ENCODE measurements around the gene MED8. TPM values are rescaled to one million over a fixed set of nuclear protein-coding genes. Genes with fewer than 3 reads are reported as not detected.
A peak's percentile ranks its signal among the peaks of the same experiment; 100 is the strongest.

Gene MED8
- total and polyA plus RNA-seq, 5 donors from 2014 or later = 18.4 to 51.3 (median 45.9) TPM

GRCh38 chr1:43348343-43348808 lies 41.2 kb downstream of the MED8 start:
- Mint-ChIP-seq H3K27me3 (peaks cover 6% of the 10 kb centered on the region), H3K36me3 (peaks cover 4% of the 10 kb centered on the region), H3K27ac (peak overlapping the region in 1 of 3 donors; percentile 80), H3K4me1 (peaks cover 0 to 21% (median 7%) of the 10 kb centered on the region in 4 donors), H3K4me3 (peak overlapping the region; percentile 2 to 76 (median 50)), H3K9me3 (no peaks in the 10 kb centered on the region)
- no peak for ATAC-seq (ENCODE audit: low read depth in 2 of 2)
- peak overlapping the region; percentile 74 for H3K27ac ChIP-seq (ENCODE audit: insufficient read depth, low read length, poor library complexity, severe bottlenecking)
- H3K4me1 ChIP-seq (ENCODE audit: control insufficient read depth, insufficient read depth, low read length, poor library complexity, severe bottlenecking) = no peaks in the 10 kb centered on the region
- DNase-seq = no peak
- no peaks in the 10 kb centered on the region for H3K36me3 ChIP-seq (ENCODE audit: control insufficient read depth, insufficient read depth, low read length)
- H3K27me3 ChIP-seq (ENCODE audit: control insufficient read depth, insufficient read depth, low read length) = no peaks in the 10 kb centered on the region
- no peaks in the 10 kb centered on the region for H3K9me3 ChIP-seq (ENCODE audit: control insufficient read depth in 2 of 2, low read length in 2 of 2)
- H3K4me3 ChIP-seq (ENCODE audit: low read depth, low read length) = no peak overlapping the region

- ATAC-seq (ENCODE audit: low read depth in 2 of 2) = no peak
These were observed 43.0 kb downstream of the MED8 start for GRCh38 chr1:43346636-43347035.

GRCh38 chr1:43345120-43345519 lies 44.5 kb downstream of the MED8 start:
- Mint-ChIP-seq H3K36me3 (peaks cover 4% of the 10 kb centered on the region), H3K9me3 (no peaks in the 10 kb centered on the region), H3K27ac (no peak overlapping the region), H3K4me3 (no peak overlapping the region), H3K27me3 (peaks cover 6% of the 10 kb centered on the region), H3K4me1 (peaks cover 0 to 20% (median 2%) of the 10 kb centered on the region in 4 donors)
- Histone ChIP-seq H3K36me3 (ENCODE audit: control insufficient read depth, insufficient read depth, low read length) (no peaks in the 10 kb centered on the region), H3K27ac (ENCODE audit: insufficient read depth, low read length, poor library complexity, severe bottlenecking) (no peak overlapping the region), H3K4me1 (ENCODE audit: control insufficient read depth, insufficient read depth, low read length, poor library complexity, severe bottlenecking) (no peaks in the 10 kb centered on the region), H3K9me3 (ENCODE audit: control insufficient read depth in 2 of 2, low read length in 2 of 2) (no peaks in the 10 kb centered on the region), H3K4me3 (ENCODE audit: low read depth, low read length) (no peak overlapping the region), H3K27me3 (ENCODE audit: control insufficient read depth, insufficient read depth, low read length) (no peaks in the 10 kb centered on the region)
- DNase-seq (no peak), ATAC-seq (ENCODE audit: low read depth in 2 of 2) (no peak)

More at GRCh38 chr1:43346636-43347035, 43.0 kb downstream of the MED8 start:
- Histone ChIP-seq H3K4me3 (ENCODE audit: low read depth, low read length) (no peak overlapping the region), H3K4me1 (ENCODE audit: control insufficient read depth, insufficient read depth, low read length, poor library complexity, severe bottlenecking) (no peaks in the 10 kb centered on the region), H3K36me3 (ENCODE audit: control insufficient read depth, insufficient read depth, low read length) (no peaks in the 10 kb centered on the region), H3K27ac (ENCODE audit: insufficient read depth, low read length, poor library complexity, severe bottlenecking) (no peak overlapping the region), H3K27me3 (ENCODE audit: control insufficient read depth, insufficient read depth, low read length) (no peaks in the 10 kb centered on the region), H3K9me3 (ENCODE audit: control insufficient read depth in 2 of 2, low read length in 2 of 2) (no peaks in the 10 kb centered on the region)
- Mint-ChIP-seq H3K27ac (no peak overlapping the region), H3K4me1 (peaks cover 0 to 21% (median 4%) of the 10 kb centered on the region in 4 donors), H3K36me3 (peaks cover 4% of the 10 kb centered on the region), H3K4me3 (no peak overlapping the region), H3K27me3 (peaks cover 6% of the 10 kb centered on the region), H3K9me3 (no peaks in the 10 kb centered on the region)
- no peak for DNase-seq

GRCh38 chr1:43344267-43344850 lies 45.2 kb downstream of the MED8 start:
- Mint-ChIP-seq H3K36me3 (peaks cover 4% of the 10 kb centered on the region), H3K4me1 (peaks cover 0 to 13% (median under 1%) of the 10 kb centered on the region in 4 donors), H3K4me3 (no peak overlapping the region), H3K9me3 (no peaks in the 10 kb centered on the region), H3K27me3 (peaks cover 6% of the 10 kb centered on the region), H3K27ac (no peak overlapping the region)
- Histone ChIP-seq H3K4me3 (ENCODE audit: low read depth, low read length) (no peak overlapping the region), H3K27me3 (ENCODE audit: control insufficient read depth, insufficient read depth, low read length) (no peaks in the 10 kb centered on the region), H3K27ac (ENCODE audit: insufficient read depth, low read length, poor library complexity, severe bottlenecking) (no peak overlapping the region), H3K9me3 (ENCODE audit: control insufficient read depth in 2 of 2, low read length in 2 of 2) (no peaks in the 10 kb centered on the region), H3K4me1 (ENCODE audit: control insufficient read depth, insufficient read depth, low read length, poor library complexity, severe bottlenecking) (no peaks in the 10 kb centered on the region), H3K36me3 (ENCODE audit: control insufficient read depth, insufficient read depth, low read length) (no peaks in the 10 kb centered on the region)
- ATAC-seq (ENCODE audit: low read depth in 2 of 2) (no peak), DNase-seq (no peak)

GRCh38 chr1:43340559-43340958 lies 49.0 kb downstream of the MED8 start:
- Mint-ChIP-seq H3K4me1 (no peaks in the 10 kb centered on the region), H3K27me3 (peaks cover 7% of the 10 kb centered on the region), H3K27ac (peak overlapping the region in 1 of 3 donors; percentile 27), H3K9me3 (no peaks in the 10 kb centered on the region), H3K4me3 (no peak overlapping the region), H3K36me3 (peaks cover 4% of the 10 kb centered on the region)
- Histone ChIP-seq H3K27me3 (ENCODE audit: control insufficient read depth, insufficient read depth, low read length) (no peaks in the 10 kb centered on the region), H3K36me3 (ENCODE audit: control insufficient read depth, insufficient read depth, low read length) (no peaks in the 10 kb centered on the region), H3K9me3 (ENCODE audit: control insufficient read depth in 2 of 2, low read length in 2 of 2) (no peaks in the 10 kb centered on the region), H3K27ac (ENCODE audit: insufficient read depth, low read length, poor library complexity, severe bottlenecking) (no peak overlapping the region), H3K4me1 (ENCODE audit: control insufficient read depth, insufficient read depth, low read length, poor library complexity, severe bottlenecking) (no peaks in the 10 kb centered on the region), H3K4me3 (ENCODE audit: low read depth, low read length) (no peak overlapping the region)
- ATAC-seq (ENCODE audit: low read depth in 2 of 2) = no peak
- no peak for DNase-seq

- ATAC-seq (ENCODE audit: low read depth in 2 of 2) (no peak), DNase-seq (no peak)
- H3K4me1 Mint-ChIP-seq = no peaks in the 10 kb centered on the region
- H3K27me3 ChIP-seq (ENCODE audit: control insufficient read depth, insufficient read depth, low read length) = no peaks in the 10 kb centered on the region
- H3K4me1 ChIP-seq (ENCODE audit: control insufficient read depth, insufficient read depth, low read length, poor library complexity, severe bottlenecking) = no peaks in the 10 kb centered on the region
- no peaks in the 10 kb centered on the region for H3K9me3 ChIP-seq (ENCODE audit: control insufficient read depth in 2 of 2, low read length in 2 of 2)
- no peak overlapping the region for H3K27ac Mint-ChIP-seq
- H3K4me3 Mint-ChIP-seq = no peak overlapping the region
- H3K27ac ChIP-seq (ENCODE audit: insufficient read depth, low read length, poor library complexity, severe bottlenecking) = no peak overlapping the region
- no peaks in the 10 kb centered on the region for H3K9me3 Mint-ChIP-seq
- H3K36me3 Mint-ChIP-seq = peaks cover 4% of the 10 kb centered on the region
- H3K27me3 Mint-ChIP-seq = peaks cover 7% of the 10 kb centered on the region
- H3K36me3 ChIP-seq (ENCODE audit: control insufficient read depth, insufficient read depth, low read length) = no peaks in the 10 kb centered on the region
- no peak overlapping the region for H3K4me3 ChIP-seq (ENCODE audit: low read depth, low read length)
These were observed 49.9 kb downstream of the MED8 start for GRCh38 chr1:43339584-43340232.

GRCh38 chr1:43338001-43338400 lies 51.6 kb downstream of the MED8 start:
- H3K27me3 Mint-ChIP-seq = peaks cover 7% of the 10 kb centered on the region
- Histone ChIP-seq H3K9me3 (ENCODE audit: control insufficient read depth in 2 of 2, low read length in 2 of 2) (no peaks in the 10 kb centered on the region), H3K4me3 (ENCODE audit: low read depth, low read length) (no peak overlapping the region), H3K4me1 (ENCODE audit: control insufficient read depth, insufficient read depth, low read length, poor library complexity, severe bottlenecking) (no peaks in the 10 kb centered on the region), H3K27ac (ENCODE audit: insufficient read depth, low read length, poor library complexity, severe bottlenecking) (no peak overlapping the region), H3K36me3 (ENCODE audit: control insufficient read depth, insufficient read depth, low read length) (no peaks in the 10 kb centered on the region), H3K27me3 (ENCODE audit: control insufficient read depth, insufficient read depth, low read length) (no peaks in the 10 kb centered on the region)
- DNase-seq (no peak), ATAC-seq (ENCODE audit: low read depth in 2 of 2) (no peak)
- H3K36me3 Mint-ChIP-seq = no peaks in the 10 kb centered on the region
- no peak overlapping the region for H3K4me3 Mint-ChIP-seq
- no peaks in the 10 kb centered on the region for H3K9me3 Mint-ChIP-seq
- H3K27ac Mint-ChIP-seq = peak overlapping the region in 1 of 3 donors; percentile 21
- H3K4me1 Mint-ChIP-seq = no peaks in the 10 kb centered on the region

GRCh38 chr1:43337588-43337987 lies 52.0 kb downstream of the MED8 start, which contains the start of gene MPL:
MPL (plus strand) TSS chr1:43337818; CDS start chr1:43337849, 31 bp downstream.
- H3K27ac Mint-ChIP-seq = peak within 1 kb of the TSS in 2 of 3 donors; percentile 50 to 76
- H3K36me3 Mint-ChIP-seq = no peaks in the 10 kb centered on the region
- no peak within 1 kb of the TSS for H3K4me3 ChIP-seq (ENCODE audit: low read depth, low read length)
- H3K4me1 Mint-ChIP-seq = no peaks in the 10 kb centered on the region
- no peaks in the 10 kb centered on the region for H3K36me3 ChIP-seq (ENCODE audit: control insufficient read depth, insufficient read depth, low read length)
- H3K4me3 Mint-ChIP-seq = no peak within 1 kb of the TSS
- H3K9me3 Mint-ChIP-seq = no peaks in the 10 kb centered on the region
- peaks cover 7% of the 10 kb centered on the region for H3K27me3 Mint-ChIP-seq
- H3K4me1 ChIP-seq (ENCODE audit: control insufficient read depth, insufficient read depth, low read length, poor library complexity, severe bottlenecking) = no peaks in the 10 kb centered on the region
- no peak within 1 kb of the TSS for H3K27ac ChIP-seq (ENCODE audit: insufficient read depth, low read length, poor library complexity, severe bottlenecking)
- no peaks in the 10 kb centered on the region for H3K27me3 ChIP-seq (ENCODE audit: control insufficient read depth, insufficient read depth, low read length)
- no peak for ATAC-seq (ENCODE audit: low read depth in 2 of 2)
- no peak for DNase-seq
- no peaks in the 10 kb centered on the region for H3K9me3 ChIP-seq (ENCODE audit: control insufficient read depth in 2 of 2, low read length in 2 of 2)
